ENCODE measurements around the gene PAGE2B.

The PAGE2B gene

DNA sequence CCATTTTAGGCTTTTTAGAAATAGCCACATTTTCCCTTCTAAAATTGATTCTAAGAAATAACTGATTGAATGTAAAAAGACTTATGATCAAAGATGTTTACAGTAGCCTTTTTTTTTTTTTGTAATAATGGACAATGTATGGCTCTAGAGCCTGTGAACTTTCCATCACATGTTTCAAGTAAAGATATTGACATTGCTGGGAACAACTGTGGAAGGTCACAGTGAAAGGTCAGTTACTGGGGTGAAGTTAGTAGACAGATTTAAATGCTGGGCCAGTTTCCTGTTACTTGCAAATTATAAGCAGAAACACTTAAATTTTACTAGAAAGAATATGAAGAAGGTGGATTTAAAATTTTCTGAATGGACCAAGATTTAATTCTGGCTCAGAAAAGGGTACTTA, 32.4 kb downstream of the PAGE2B start:
- TF ChIP-seq CREB1 (IDR thresholded peaks at IDR 0.05; ENCODE audit: low read depth): no peak
- TF ChIP-seq, protein P1, sequence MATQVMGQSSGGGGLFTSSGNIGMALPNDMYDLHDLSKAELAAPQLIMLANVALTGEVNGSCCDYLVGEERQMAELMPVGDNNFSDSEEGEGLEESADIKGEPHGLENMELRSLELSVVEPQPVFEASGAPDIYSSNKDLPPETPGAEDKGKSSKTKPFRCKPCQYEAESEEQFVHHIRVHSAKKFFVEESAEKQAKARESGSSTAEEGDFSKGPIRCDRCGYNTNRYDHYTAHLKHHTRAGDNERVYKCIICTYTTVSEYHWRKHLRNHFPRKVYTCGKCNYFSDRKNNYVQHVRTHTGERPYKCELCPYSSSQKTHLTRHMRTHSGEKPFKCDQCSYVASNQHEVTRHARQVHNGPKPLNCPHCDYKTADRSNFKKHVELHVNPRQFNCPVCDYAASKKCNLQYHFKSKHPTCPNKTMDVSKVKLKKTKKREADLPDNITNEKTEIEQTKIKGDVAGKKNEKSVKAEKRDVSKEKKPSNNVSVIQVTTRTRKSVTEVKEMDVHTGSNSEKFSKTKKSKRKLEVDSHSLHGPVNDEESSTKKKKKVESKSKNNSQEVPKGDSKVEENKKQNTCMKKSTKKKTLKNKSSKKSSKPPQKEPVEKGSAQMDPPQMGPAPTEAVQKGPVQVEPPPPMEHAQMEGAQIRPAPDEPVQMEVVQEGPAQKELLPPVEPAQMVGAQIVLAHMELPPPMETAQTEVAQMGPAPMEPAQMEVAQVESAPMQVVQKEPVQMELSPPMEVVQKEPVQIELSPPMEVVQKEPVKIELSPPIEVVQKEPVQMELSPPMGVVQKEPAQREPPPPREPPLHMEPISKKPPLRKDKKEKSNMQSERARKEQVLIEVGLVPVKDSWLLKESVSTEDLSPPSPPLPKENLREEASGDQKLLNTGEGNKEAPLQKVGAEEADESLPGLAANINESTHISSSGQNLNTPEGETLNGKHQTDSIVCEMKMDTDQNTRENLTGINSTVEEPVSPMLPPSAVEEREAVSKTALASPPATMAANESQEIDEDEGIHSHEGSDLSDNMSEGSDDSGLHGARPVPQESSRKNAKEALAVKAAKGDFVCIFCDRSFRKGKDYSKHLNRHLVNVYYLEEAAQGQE (IDR thresholded peaks at IDR 0.05; ENCODE audit: low read depth): no peak
- TF ChIP-seq NFIC (IDR thresholded peaks at IDR 0.05): no peak
- no peak for TF ChIP-seq TCF12 (IDR thresholded peaks at IDR 0.05; ENCODE audit: low read depth)
- no peak for TF ChIP-seq TAF1 (IDR thresholded peaks at IDR 0.05; ENCODE audit: low read depth)
- no peak for TF ChIP-seq FOXM1 (IDR thresholded peaks at IDR 0.05; ENCODE audit: borderline replicate concordance, low read depth)
- TF ChIP-seq YY1 (IDR thresholded peaks at IDR 0.05; ENCODE audit: low read depth): no peak
- no peak for TF ChIP-seq ZBTB7A (IDR thresholded peaks at IDR 0.05; ENCODE audit: low read depth)
- TF ChIP-seq CEBPB (IDR thresholded peaks at IDR 0.05): no peak
- no peak for TF ChIP-seq EP300 (IDR thresholded peaks at IDR 0.05; ENCODE audit: borderline replicate concordance)
- no peak for TF ChIP-seq EGR1 (IDR thresholded peaks at IDR 0.05)
- TF ChIP-seq, protein P2, sequence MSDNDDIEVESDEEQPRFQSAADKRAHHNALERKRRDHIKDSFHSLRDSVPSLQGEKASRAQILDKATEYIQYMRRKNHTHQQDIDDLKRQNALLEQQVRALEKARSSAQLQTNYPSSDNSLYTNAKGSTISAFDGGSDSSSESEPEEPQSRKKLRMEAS (IDR thresholded peaks at IDR 0.05): no peak
- TF ChIP-seq TEAD4 (IDR thresholded peaks at IDR 0.05): no peak
- no peak for TF ChIP-seq RAD21 (IDR thresholded peaks at IDR 0.05; ENCODE audit: low read depth)
- no peak for TF ChIP-seq USF1 (IDR thresholded peaks at IDR 0.05)

GRCh38 chrX:55107911-55108310, 33.1 kb downstream of the PAGE2B start:
- no peak for TF ChIP-seq NFIC (IDR thresholded peaks at IDR 0.05)
- no peak for TF ChIP-seq RAD21 (IDR thresholded peaks at IDR 0.05; ENCODE audit: low read depth)
- no peak for TF ChIP-seq ZBTB7A (IDR thresholded peaks at IDR 0.05; ENCODE audit: low read depth)
- no peak for TF ChIP-seq YY1 (IDR thresholded peaks at IDR 0.05; ENCODE audit: low read depth)
- TF ChIP-seq USF1 (IDR thresholded peaks at IDR 0.05): no peak
- TF ChIP-seq TEAD4 (IDR thresholded peaks at IDR 0.05): no peak
- TF ChIP-seq FOXM1 (IDR thresholded peaks at IDR 0.05; ENCODE audit: borderline replicate concordance, low read depth): no peak
- no peak for TF ChIP-seq EP300 (IDR thresholded peaks at IDR 0.05; ENCODE audit: borderline replicate concordance)
- no peak for TF ChIP-seq CREB1 (IDR thresholded peaks at IDR 0.05; ENCODE audit: low read depth)
- no peak for TF ChIP-seq TCF12 (IDR thresholded peaks at IDR 0.05; ENCODE audit: low read depth)
- no peak for TF ChIP-seq CEBPB (IDR thresholded peaks at IDR 0.05)
- TF ChIP-seq, protein P1 (IDR thresholded peaks at IDR 0.05; ENCODE audit: low read depth): no peak
- no peak for TF ChIP-seq TAF1 (IDR thresholded peaks at IDR 0.05; ENCODE audit: low read depth)
- TF ChIP-seq, protein P2 (IDR thresholded peaks at IDR 0.05): no peak
- no peak for TF ChIP-seq EGR1 (IDR thresholded peaks at IDR 0.05)

GRCh38 chrX:55109306-55109705, 34.5 kb downstream of the PAGE2B start:
- no peak for TF ChIP-seq FOXM1 (IDR thresholded peaks at IDR 0.05; ENCODE audit: borderline replicate concordance, low read depth)
- TF ChIP-seq, protein P2 (IDR thresholded peaks at IDR 0.05): no peak
- TF ChIP-seq, protein P1 (IDR thresholded peaks at IDR 0.05; ENCODE audit: low read depth): no peak
- TF ChIP-seq YY1 (IDR thresholded peaks at IDR 0.05; ENCODE audit: low read depth): no peak
- no peak for TF ChIP-seq RAD21 (IDR thresholded peaks at IDR 0.05; ENCODE audit: low read depth)
- TF ChIP-seq USF1 (IDR thresholded peaks at IDR 0.05): no peak
- TF ChIP-seq TCF12 (IDR thresholded peaks at IDR 0.05; ENCODE audit: low read depth): no peak
- no peak for TF ChIP-seq CREB1 (IDR thresholded peaks at IDR 0.05; ENCODE audit: low read depth)
- no peak for TF ChIP-seq NFIC (IDR thresholded peaks at IDR 0.05)
- TF ChIP-seq EP300 (IDR thresholded peaks at IDR 0.05; ENCODE audit: borderline replicate concordance): no peak
- no peak for TF ChIP-seq CEBPB (IDR thresholded peaks at IDR 0.05)
- no peak for TF ChIP-seq TAF1 (IDR thresholded peaks at IDR 0.05; ENCODE audit: low read depth)
- TF ChIP-seq ZBTB7A (IDR thresholded peaks at IDR 0.05; ENCODE audit: low read depth): no peak
- no peak for TF ChIP-seq TEAD4 (IDR thresholded peaks at IDR 0.05)
- TF ChIP-seq EGR1 (IDR thresholded peaks at IDR 0.05): no peak
